HTR-8/SVneo (cell line): ENCODE data around the gene DSTYK.

Experiments used
- DNase-seq: peaks from one replicate; pipeline ENCODE4 v3.0.0; 2011; ENCODE audit warnings: low spot score, mixed read lengths; ENCODE audit not compliant: insufficient read length
- FAIRE-seq: peaks from 2 replicates; lab custom pipeline; 2011; peaks lifted over from hg19 to GRCh38; lab: Jason Lieb, UNC

Gene DSTYK

DNA sequence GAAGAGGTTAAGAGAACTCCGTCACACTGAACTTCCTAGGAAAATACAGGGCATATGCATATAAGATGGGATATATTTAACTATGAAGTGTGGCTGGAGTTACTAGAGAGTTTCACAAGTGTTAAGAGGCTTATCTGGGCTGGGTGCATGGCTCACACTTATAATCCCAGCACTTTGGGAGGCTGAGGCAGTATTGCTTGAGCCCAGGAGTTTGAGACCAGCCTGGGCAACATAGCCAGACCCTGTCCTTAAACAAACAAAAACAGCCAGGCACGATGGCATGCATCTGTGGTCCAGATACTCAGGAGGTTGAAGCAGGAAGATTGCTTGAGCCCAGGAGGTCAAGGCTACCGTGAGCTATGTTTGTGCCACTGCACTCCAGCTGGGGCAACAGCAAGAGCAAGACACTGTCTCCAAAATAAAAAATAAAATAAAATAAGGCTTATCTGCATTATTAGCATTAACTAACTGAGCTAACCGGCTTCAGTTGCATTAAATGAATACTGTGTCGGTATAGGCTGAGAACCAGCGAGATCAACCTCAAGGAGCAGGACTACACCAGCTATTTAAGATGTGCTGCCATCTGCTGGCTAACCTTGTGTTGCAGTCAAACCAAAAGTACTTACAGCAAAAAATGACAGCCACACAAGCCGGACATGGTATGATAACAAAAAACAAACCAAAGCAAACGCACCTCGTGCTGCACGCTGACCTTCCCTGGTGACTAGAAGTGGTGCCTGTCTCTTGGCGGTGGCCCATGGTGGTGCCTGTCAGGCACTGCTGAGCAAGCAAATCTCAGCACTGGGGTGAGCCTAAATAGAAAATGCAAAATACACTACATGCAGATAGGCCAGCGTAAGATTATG is 70.0 kb downstream of the DSTYK start:
- DNase-seq (peak; percentile 67), FAIRE-seq (peak; percentile 66)

DNA sequence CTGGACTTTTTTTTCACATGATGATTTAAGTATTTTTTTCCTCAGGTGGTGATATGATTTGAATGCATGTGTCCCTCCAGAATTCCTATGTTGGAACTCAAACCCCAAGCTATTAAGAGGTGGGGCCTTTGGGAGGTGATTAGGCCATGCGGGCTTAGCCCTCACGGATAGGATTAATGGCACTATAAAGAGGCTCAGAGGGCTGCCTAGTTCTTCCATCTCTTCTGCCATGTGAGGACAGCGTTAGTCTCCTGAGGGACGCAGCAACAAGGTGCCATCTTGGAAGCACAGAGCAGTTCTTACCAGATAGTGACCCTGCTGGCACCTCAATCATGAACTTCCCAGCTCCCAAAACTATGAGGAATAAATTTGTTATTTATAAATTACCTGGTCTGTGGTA is 71.4 kb downstream of the DSTYK start:
- DNase-seq, result no peak
- FAIRE-seq, result no peak

GRCh38 chr1:205137901-205138300 is 73.6 kb downstream of the DSTYK start:
- DNase-seq, result no peak
- no peak for FAIRE-seq

DNA sequence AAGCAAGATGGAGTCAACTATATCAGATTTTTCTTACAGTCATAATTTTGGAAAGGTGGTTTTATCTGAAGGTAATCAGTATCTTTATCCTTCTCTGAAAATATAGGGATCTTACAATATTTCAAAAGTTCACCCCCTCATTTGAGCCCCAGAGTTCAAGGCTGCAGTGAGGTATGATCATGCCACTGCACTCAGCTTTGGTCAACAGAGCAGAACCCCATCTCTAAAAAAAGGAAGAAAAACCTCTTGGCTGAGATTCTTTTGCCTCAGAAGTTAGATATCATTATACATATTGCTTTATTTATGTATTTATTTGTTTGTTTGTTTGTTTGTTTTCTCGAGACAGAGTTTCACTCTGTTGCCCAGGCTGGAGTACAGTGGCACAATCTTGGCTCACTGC is 78.2 kb downstream of the DSTYK start:
- no peak for DNase-seq
- FAIRE-seq, result no peak

GRCh38 chr1:205129447-205130029 is 82.0 kb downstream of the DSTYK start:
- DNase-seq (no peak), FAIRE-seq (no peak)

GRCh38 chr1:205128050-205128449 is 83.5 kb downstream of the DSTYK start:
- FAIRE-seq, result no peak
- DNase-seq, result no peak

DNA sequence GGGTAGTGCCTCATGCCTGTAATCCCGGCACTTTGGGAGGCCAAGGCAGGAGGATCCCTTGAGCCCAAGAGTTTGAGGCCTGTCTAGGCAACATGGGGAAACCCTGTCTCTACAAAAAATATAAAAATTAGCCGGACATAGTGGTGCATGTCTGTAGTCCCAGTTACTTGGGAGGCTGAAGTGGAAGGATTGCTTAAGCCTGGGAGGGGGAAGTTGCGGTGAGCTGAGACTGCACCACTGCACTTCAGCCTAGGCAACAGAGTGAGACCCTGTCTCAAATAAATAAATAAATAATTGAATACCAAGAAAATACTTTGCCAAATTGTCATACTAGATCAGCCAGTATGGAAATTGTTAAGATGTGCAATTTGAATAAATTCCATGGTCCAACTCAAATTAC is 83.9 kb downstream of the DSTYK start:
- FAIRE-seq (no peak), DNase-seq (no peak)

GRCh38 chr1:205124726-205125125 is 86.8 kb downstream of the DSTYK start:
- DNase-seq, result no peak
- no peak for FAIRE-seq

DNA sequence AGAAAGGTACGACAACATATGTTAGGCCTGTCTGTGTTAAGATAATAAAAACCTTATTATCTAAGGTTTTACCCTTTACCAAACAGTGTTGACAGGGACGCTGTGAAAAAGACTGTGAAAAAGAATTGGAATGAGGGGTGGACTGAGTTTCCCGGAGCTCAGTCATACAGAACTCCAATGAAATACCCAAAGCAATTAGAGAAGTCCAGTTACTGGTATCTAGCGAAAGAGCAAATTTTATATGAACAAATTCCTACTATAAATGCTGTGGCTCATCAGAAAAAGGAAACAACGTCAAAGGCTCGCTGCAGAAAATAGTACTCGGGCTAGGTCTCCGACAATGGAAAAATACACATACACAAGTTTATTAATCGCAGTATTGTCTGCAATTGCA is 89.0 kb downstream of the DSTYK start:
- FAIRE-seq (no peak), DNase-seq (no peak)

DNA sequence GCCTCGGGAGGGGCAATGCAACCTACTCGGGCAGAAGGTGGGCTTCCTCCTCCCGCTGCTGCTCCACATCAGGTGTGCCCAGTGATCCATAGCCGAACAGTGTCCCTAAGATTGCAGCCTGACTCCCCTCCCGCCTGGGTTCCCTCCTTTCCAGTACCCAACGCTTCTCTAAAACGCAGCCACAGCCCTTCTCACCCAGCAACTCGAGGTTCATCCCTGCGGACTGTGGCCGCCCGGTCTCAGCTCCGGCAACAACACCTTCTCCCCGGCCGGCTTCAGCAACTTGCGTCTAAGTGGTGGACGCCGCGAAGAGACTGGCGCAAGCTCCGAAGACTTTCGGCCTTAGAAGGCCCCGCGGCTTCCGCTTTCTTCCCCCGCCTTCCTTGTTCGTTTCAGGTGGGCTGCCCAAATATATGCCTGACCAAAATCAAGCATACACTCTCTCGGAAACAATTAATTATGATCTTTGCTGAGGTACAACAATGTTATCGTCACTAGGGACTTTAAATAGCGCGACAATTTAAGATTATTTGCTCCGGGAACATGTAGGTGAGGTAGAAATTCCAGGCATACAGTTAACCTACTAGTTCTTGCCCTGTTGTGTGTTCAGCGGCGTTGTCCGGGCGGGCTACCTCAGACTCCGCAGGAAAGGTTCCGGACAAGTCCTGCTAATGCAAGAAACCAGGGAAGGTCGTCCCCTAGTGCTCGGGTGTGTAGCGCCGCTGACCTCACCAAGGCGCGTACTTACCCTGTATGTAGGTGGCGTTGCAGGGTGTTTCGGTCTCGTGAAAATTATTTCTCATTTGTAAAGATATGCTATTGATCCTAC is 89.6 kb downstream of the DSTYK start, which contains the start of gene RBBP5:
Gene RBBP5, minus strand, starts transcription at position 319 of the 829 bp plus-strand sequence. Its CDS starts 105 bp downstream, at position 214.
- FAIRE-seq (no peak), DNase-seq (peak; percentile 95)

GRCh38 chr1:205118752-205119151 is 92.8 kb downstream of the DSTYK start:
- no peak for DNase-seq
- no peak for FAIRE-seq

- FAIRE-seq (no peak), DNase-seq (no peak)
These were observed 100.1 kb downstream of the DSTYK start for GRCh38 chr1:205111354-205111753.

DNA sequence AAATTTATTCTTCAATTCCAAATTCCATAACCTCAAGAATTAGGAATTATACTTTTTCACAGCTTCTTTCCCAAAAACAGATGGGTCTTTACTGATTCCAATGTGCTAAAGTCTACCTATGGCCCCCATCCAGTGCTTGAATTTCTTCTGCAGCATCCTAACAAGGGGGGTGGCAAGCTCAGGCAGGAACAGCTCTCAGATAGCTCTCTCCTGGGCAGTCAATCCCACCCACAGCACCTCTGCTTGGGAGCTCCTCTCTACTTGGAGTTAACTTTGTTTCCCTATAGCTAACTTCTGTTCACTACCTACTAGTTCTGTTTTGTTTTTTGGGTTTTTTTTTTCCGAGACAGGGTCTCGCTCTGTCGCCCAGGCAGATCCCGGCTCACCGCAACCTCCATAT is 101.8 kb downstream of the DSTYK start:
- no peak for DNase-seq
- no peak for FAIRE-seq

GRCh38 chr1:205109269-205109668 is 102.2 kb downstream of the DSTYK start:
- DNase-seq, result no peak
- no peak for FAIRE-seq

- no peak for FAIRE-seq
These were observed 103.0 kb downstream of the DSTYK start for GRCh38 chr1:205108464-205108863.

DNA sequence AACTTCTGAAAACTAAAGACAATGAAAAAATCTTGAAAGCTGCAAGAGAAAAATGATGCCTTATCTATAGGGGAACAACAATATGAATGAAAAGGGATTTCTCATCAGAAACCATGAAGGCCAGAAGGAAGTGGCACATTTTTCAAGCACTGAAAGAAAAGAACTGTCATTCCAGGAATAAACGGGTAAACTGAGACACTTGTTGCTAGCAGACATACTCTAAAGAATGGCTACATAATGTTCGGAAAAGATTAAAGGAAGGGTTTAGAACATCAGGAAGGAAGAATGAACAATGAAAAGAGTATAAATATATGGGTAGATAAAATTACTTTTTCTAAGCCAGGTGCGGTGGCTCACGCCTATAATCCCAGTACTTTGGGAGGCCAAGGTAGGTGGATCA is 104.2 kb downstream of the DSTYK start:
- DNase-seq (no peak), FAIRE-seq (no peak)

More at GRCh38 chr1:205108464-205108863, 103.0 kb downstream of the DSTYK start:
- no peak for DNase-seq

DNA sequence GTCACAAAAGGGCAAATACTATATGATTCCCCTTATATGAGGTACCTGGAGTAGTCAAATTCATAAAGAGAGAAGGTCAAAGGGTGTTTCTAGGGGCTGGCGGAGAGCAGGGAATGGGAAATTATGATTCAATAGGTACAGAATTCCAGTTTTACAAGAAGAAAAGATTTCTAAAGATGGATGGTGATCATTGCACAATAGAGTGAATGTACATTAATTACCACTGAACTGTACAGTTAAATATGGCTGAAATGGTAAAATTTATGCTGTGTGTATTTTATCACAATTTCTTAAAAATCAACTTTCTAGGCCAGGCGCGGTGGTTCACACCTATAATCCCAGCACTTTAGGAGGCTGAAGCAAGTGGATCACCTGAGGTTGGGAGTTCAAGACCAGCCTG is 109.1 kb downstream of the DSTYK start:
- FAIRE-seq, result no peak

GRCh38 chr1:205098242-205098641 is 113.3 kb downstream of the DSTYK start:
- DNase-seq (no peak), FAIRE-seq (no peak)

More for the DNA sequence above, 109.1 kb downstream of the DSTYK start:
- DNase-seq, result no peak

- DNase-seq (no peak), FAIRE-seq (no peak)
These were observed 116.1 kb downstream of the DSTYK start for GRCh38 chr1:205095422-205095821.
